ENCODE data around the gene BMI1.

DNA sequence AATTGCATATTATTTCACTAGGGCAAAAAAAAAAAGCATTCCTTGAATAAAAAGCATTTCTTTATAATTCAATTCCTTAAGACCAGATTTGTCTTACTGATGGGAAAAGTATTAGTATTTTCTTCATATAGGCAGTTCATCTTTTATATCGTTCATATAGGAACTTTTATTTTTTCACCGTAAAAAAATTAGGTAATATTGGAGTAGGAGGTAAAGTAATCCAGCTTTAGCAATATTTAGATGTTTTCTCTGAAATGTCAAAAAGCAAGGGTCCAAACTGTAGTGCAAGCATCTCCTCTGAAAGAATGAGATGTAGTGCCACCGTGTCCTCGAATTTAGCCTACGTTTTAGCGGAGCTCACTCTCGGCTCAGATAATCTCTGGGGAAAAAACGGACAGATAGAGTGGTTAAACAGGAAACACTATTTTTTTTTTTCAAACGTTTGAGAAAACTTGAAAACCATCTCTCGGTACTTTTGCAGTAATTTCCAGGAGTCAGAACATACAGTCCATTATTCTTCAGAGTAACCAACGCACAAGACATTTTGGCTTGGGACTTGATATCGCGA is 18.9 kb downstream of the BMI1 start:
- TF ChIP-seq, protein P1, sequence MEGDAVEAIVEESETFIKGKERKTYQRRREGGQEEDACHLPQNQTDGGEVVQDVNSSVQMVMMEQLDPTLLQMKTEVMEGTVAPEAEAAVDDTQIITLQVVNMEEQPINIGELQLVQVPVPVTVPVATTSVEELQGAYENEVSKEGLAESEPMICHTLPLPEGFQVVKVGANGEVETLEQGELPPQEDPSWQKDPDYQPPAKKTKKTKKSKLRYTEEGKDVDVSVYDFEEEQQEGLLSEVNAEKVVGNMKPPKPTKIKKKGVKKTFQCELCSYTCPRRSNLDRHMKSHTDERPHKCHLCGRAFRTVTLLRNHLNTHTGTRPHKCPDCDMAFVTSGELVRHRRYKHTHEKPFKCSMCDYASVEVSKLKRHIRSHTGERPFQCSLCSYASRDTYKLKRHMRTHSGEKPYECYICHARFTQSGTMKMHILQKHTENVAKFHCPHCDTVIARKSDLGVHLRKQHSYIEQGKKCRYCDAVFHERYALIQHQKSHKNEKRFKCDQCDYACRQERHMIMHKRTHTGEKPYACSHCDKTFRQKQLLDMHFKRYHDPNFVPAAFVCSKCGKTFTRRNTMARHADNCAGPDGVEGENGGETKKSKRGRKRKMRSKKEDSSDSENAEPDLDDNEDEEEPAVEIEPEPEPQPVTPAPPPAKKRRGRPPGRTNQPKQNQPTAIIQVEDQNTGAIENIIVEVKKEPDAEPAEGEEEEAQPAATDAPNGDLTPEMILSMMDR (IDR thresholded peaks at IDR 0.05; ENCODE audit: insufficient read depth, low read length, poor library complexity, severe bottlenecking): no peak
- no peak for TF ChIP-seq EZH2phosphoT487 (conservative IDR thresholded peaks at IDR 0.05; ENCODE audit: low read length)
